8988T (cell line): Measurements from ENCODE around the gene ERF.

ENCODE experiments used
- DNase-seq: peaks from one replicate; pipeline ENCODE4 v3.0.0; 2011

ERF gene

DNA sequence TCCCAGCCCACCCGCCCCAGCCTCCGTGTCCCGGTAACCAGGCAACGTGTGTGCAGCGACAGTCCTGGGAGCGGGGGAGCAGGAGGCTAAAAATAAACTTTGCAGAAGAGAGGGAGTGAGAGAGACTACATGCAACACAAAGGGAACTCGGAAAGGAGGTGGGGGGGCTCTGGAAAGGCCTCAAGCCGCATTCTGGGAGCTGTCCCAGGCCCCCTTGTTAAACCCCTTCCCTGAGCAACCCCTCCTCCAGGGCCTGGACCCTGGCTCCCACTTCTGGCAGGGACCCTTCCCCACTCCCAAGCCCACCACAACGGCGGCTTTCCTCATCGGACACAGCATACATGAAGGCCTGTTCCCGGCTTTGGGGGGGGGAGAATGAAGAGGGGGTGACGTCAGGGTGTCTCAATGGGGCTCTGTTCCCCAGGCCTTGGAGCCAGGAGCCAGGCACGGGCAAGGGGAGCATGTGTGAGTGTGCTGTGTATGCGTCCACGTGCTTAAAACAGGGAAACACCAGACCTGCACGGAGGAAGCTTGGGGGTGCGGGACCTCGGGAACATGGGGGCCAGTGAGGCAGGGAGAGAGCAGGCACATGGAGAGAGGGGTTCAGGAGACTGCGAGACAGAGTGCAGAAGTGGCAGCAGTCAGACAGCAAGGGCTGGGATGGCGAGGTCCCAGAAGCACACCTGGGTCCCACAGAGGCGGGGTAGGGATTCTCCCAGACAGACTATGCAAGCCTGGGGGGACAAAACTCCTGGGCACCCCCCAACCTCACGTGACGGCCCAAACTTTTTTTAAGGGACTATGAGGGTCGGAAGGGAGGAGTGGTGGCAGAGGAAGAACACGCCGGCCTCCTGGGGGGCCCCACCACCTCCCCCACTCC, 2.3 kb downstream of the ERF start:
- DNase-seq, result peak; percentile 18

DNA sequence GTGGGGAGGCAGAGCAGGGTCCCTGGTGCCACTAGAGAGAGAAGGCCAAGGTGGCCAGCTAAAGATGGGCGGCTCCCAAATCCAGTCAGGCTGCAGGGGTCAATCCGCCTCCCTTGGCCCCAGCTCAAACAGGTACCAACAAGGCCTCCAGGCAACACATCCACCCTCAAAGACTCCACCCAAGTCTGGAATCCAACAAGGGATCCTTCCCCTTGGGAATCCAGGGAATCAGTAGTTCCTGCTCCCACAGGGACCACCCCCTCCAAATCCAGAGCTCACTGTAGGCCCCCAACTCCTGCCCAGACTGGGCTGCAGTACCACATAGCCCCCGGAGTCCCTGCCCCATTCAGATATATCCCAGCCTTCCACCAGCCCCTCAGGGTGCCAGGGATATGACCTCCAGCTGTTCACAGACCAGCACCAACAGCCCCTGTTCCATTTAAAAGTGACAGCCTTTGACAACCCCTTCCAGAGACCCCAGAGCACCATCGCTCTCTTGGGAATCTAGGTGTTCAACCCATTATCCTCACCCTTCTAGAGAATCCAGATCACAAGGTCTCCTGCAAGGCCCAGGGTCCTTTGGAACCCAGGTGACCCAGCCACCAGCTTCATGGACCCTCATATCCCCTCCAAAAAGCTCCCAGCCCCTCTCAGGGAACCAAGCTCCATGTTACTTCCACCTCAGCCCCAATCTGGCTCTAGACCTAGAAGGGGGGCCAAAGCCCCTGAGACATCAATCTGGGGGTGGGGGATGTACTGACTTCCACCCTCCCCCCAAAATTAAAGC, 3.2 kb downstream of the ERF start:
- DNase-seq, result peak; percentile 19

DNA sequence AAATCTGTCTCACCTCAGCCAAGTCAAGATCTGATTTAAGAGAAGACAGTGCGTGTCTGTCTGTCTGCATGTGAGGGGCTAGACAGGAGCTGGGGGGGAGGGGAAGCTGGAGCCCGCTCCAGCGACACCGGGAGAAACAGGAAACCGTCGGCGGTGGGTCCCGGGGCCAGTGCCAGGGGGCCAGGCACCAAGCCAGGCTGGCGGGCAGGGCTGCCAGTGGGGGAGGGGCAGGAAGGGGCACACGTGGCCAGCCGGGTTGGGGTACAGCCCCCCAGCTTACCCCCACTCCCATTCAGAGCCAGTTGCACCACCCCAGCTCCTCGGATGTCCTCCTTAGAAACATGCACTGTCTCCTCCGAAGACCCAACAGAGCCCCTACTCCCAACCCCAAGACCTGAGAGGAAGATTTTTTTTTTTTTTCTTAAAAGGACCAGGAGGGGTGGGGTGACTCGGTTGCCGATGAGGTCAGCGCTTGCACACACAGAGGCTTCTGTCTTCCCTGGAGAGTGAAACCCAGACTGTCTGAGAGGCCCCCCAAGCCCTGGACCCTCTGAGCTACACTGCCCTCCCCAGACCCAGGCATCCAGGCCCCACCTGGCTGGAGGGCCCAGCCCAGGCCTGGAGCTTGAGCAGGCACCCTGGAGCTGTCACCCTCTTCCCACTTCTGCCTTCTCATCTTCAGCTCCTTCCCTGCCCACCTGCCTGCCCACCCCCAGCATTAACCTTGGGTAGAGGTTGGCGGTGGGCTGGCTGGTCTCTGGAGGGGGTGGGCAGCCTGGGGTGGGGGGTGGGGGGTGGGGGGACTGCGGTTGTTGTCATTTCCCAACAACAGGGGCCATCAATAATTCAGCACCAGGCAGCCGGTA, 4.0 kb downstream of the ERF start:
- peak; percentile 21 for DNase-seq

DNA sequence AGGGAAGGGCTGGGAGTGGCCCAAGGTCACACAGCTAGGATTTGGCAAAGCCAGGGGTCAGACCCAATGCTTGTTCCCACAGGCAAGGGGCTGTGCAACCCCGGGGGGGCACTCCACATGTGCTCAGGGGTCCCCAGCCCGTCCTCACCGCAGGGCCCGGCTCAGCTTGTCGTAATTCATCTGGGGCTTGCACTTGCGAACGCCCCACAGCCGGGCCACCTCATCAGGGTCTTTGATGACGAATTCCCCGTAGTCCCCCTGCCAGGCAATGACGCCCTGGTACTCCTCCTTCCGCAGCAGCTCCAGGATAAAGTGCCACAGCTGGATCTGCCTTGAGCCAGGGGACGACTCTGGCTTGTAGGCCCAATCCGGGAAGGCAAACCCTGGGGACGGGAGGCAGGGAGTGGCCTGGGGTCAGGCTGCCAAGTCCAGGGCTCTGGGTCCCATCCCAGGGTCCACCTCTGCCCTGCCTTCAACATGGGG, 4.7 kb downstream of the ERF start:
- peak; percentile 4 for DNase-seq

DNA sequence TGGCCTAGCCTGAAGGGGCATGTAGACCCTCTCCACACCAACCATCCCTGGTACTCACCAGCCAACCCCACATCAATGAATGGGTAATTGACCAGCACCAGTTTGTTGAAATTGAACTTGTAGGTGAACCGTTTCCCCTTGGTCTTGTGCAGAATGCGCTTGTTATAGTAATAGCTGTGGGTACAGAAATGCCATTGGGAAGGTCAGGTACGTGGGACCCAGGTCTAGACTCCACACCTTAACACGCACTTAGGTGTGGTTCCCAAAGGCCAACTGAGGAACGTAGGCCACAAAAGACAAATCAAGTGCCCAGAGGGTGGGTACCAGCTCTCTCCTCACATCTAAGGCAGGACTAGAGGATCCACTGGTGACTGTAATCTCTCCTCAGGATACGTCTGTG, 5.2 kb downstream of the ERF start:
- peak; percentile 11 for DNase-seq

DNA sequence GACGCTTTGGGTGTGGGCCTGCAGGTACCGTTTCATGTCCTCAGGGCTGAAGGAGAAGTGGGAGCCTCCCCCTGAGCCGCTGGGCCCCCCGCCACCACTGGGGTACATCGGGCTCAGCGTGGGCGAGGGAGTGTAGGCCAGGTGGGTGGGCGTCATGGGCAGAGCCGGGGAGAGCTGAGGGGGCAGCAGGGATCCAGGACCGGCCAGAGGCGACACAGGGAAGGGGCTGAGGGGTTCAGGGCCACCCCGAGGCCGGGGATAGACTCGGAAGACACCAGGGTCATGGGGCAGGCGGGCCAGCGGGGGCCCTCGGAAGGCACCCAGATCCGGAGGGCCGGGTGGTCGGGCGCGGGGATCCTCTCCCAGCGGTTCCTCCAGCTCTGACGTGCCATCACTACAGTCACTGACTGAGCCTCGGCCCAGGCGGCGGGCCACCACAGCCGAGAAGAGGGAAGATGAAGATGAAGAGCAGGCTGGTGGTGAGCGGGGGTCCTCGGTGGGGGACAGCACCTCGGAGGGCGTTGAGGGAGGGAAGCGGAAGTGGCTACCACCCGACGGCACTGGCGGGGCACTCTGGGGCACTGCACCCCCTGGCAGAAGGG, 5.7 kb downstream of the ERF start:
- DNase-seq, result no peak

DNA sequence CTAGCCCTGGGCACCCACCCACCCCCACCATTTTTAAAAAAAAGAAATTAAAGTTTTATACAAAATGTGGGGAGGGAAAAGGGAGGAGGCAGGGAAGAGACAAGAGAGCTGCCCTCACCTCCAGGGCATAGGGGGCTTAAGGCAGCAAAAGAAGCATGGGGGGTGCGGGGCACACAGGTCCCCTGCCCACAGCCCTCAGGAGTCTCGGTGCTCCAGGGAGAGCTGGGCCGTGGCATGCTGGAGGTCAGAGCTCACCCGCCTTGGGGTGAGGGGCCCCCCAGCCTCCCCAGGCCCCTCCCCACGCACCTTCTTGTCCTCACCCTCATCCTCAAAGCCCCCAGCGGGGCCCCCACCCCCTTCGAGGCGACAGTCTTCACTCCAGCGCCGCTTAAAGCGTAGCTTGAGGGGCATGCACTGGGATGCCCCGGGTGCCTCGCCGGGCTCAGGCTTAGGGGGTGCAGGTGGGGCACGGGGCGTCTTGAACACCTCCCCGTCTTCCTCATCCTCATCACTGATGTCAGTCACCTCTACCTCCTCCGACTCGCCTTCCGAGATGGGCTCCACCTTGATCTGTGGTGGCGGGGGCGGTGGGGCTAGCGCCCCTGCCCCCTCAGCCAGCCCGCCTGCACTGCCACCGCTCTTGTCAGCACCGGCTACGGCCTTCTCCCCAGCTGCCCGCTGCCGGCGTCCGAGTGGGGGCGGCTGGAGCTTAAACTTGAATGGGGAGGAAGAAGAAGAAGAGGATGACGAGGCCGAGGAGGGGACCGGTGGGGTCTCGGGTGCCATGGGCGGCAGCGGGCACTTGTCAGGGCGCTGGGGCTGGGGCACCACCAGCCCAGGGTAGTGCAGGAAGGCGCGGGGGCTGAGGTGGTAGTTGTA, 6.4 kb downstream of the ERF start:
- DNase-seq, result no peak

DNA sequence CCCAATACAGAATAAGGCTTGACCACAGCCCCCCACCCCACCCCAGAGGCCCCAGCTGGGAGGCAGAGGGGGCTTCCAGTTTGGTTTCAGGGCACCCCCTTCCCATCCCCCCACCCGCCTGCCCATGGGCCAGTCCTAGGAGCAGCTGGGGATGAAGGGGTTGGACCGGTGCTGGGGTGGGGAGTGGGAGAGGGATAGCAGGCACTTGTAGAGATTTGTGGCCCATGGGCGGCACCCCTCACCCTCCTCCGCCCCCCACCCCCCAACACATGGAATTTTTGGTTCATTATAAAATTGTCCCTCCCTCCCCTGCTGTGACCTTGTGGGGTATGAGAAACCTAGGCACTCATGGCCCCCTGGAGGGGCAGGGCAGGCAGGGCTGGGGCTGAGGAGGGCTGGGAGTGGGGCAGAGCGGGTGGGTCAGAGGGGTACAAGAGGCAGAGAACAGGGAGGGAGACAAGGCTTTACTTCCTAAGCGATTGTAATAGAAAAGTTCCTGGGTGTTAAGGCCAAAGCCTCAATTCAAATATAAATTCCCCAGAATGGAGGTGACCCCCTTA, 7.2 kb downstream of the ERF start:
- no peak for DNase-seq

DNA sequence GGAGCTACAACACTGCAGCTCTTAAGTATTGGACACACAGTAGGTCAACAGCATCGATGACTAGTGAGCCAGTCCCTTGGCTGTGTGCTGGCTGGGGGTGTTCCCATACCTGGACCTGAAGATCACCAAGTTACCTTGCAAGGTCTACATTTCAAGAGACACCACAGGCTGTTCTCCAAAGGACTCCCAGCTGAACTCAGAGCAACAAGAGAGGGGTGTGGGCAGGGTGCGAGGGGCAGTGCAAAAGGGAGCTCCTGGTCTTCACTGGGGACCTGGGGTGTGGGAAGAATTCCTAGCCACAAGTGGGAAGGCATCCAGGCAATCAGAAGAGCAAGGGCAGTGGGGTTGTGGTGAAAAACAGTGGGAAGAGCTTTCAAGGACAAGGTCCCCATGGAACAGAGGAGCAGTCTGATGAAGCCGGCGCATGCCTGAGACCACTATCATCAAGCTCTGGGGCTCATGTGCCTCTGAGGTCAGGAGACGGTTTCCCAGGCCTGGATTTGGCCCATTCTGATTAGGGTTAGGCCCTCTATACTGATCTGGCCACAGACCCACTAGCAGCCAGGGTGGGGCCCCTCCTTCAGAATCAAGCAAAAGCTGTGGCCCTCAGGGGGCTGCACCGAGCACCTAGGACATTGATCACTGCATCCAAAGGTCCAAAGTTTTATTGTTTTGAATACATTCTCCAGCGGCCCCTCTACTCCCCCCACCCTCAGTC, 7.8 kb downstream of the ERF start:
- no peak for DNase-seq

DNA sequence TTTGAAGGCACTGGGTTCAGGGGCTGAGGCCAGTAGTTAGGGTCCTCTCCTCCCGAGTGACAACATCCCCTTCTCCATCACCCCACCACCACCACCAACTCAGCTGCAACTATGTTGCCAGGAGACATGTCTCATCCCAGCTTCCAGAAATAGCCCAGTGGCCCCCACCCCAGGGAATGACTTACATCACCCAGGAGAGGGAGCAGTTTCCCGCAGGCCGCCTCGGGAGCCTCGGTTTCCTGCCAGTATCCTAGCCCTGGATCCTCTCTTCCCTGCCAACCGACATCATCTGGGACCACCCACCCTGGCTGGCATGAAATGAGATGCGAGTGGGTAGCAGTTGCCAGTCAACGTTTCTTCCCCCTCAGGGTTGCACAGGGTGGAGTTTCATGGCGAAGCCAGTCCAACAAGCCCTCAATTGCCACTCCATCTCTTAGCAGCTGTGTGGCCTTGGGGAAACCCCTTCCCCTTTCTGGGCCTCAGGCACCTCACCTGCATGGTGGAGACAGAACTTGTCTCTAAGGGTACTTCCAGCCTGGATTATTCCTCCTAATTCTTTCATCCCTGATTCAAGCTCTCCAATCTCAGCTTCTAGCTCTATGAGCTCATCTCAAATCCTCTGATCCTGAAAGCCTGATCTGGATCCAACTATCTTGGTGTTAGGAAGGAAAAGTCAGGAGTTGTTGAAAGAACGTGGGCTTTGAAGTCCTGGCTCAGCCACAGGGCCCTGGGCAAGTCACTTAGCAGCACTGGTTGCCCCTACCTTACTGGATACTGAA, 8.6 kb downstream of the ERF start:
- peak; percentile 84 for DNase-seq

DNA sequence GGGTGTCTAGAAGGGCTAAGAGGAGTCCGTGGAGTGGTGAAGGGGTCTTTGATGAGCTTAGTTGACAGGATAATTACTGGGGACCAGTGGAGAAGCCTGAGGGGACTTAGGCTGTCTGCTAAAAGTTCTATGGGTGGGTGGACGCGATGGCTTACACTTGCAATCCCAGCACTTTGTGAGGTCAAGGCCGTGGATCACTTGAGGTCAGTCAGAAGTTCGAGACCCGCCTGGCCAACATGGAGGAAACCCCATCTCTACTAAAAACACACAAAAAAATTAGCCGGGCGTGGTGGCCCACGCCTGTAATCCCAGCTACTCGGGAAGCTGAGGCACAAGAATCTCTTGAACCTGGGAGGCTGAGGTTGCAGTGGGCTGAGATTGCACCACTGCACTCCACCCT, 9.7 kb downstream of the ERF start:
- no peak for DNase-seq

DNA sequence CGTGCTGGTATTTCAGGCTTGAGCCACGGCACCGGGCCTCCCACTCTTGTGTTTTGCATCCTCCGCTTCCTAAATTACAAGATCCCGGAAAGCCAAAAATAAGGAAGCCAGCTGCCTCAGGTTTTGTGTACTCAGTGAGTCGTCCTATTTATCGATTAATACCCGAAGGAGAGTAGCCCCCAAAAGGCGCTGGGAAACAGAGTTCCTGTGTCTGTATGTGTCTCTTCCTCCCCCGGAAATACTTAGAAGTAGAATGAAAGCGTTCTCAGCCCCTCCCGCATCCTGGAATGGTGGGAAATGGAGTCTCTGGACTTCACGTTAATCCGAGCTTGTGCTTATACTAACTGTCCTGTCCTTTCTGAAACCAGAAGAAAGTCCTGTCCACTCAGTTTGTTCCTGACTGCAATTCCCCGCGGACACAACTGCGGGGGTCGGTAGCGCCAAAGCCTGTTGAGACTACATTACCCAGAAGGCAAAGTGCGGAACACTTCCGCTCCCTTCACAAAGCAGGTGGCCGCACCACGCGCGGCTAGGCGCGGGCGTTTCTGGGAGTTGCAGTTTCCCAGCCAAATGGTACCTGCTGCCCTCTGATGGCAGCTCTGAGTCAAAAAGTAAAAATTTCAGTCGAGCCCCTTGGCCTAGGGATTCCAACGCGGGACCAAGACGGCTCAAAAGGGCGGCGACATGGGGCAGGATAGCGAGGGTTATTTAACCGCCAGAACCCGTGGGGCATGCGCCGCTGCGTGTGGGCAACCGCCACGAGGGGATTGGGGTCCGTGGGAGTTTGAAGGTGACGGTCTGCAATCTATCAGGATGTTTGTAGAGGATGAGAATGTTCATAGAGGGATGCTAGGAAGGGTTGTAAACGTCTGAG, 10.3 kb downstream of the ERF start:
- DNase-seq, result peak; percentile 68

DNA sequence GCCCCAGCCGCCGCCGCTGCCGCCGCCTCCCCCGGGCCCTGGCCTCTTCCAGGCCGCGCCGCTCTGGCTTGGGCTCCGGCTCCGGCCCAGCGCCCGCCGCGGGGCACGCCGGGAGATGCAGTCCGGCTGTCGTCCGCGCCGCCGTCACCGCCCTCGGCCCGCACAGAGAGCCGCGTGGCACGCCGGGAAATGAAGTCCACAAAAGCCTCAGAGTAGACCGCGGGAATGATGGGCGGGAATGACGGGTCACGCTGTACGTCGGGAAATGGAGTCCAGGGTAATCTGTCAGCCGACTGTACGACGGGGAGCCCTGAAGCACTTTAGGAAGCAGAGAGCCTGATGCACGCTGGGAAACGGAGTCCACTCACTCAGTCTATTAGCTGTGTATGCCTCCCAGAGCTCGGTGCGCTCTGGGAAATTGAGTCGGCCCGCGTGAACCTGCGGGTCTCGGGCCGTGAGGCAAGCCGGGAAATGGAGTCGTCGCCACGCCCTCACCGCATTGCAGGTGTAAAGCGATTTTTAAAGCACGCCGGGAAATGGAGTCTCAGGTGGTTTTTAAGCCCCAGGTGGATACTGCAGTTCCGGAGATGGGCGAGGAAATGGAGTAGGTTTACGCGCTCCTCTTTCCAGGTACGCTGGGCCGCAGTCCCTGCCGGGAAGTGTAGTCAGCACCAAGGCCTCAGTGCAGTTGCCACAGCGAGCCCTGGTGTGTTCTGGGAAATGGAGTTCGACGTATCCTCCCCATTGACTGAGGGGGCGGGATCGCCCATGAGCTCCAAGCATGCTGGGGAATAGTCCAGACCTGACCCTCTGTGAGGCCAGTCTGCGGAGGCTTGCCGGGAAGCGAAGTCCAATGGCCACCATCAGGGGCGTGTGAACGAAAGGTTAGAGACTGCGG, 12.2 kb downstream of the ERF start, which contains the start of gene GSK3A:
TSS of gene GSK3A (minus strand) at position 91 of the 898 bp plus-strand sequence. CDS start 137 bp downstream, outside the sequence.
- DNase-seq, result peak; percentile 75

DNA sequence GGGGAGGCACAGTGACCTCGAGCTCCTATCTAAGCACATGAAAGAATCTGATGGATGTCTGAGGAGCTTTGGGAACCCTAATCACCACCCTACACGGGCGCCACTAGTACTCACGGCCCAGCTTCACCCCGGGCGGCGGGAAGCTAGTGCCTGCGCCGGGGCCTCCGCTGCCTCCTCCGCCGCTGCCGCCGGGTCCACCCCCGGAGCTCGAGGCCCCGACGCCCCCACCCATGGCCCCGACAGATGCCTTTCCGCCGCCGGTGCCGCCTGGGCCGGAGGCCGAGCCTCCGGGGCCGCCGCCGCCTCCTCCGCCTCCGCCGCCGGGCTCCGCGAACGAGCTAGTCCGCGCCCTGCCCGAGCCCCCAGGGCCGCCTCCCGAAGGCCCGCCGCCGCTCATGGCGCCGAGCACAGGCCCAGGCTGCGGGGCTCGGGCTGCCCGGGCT, 12.8 kb downstream of the ERF start:
- no peak for DNase-seq

DNA sequence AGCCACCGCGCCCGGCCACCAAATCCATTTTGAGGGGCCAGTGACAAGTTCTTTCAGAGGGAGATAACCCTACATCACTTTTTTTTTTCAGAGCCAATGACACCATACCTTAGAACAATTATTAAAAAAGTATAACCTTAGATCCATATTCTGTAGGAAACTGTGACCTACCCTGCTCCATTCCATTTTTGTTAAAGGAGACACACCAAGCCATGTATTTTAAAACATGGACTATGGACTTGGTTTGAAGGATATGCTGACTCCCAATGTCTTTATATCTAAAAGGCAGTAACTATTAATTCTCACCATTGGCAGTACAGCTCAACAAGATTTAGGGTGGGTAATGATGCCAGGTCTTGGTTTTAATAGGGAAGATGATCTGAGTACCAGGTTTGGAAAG, 13.6 kb downstream of the ERF start:
- no peak for DNase-seq

DNA sequence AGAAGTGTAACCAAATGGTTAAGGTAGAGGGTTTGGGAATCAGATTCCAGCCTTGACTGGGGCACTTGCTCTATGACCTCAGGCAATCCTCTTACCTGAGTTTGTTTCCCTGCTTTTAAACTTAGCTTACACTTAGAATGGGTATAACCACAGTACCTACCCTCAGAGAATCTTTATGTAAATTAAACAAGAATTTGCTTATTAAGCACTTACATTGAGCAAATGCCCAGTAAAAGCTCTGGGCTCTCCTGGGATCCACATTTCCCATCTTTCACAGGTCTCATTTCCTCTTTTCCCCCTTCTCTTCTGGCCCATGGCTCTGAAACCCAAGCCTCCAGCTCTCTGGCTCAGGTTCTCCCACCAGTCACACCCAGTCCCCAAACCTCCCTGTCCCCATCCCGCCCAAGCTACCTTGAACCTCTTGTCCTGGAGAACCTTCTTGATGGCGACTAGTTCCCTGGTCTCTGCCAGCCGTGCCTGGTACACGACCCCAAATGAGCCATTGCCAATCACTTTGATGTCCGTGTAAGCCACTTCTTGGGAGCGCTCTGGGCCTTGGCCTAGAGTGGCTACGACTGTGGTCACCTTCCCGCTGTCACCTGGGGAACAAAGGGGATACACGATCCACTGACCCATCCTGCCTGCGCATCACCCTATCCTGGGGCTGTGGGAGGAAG, 15.2 kb downstream of the ERF start:
- DNase-seq, result no peak

DNA sequence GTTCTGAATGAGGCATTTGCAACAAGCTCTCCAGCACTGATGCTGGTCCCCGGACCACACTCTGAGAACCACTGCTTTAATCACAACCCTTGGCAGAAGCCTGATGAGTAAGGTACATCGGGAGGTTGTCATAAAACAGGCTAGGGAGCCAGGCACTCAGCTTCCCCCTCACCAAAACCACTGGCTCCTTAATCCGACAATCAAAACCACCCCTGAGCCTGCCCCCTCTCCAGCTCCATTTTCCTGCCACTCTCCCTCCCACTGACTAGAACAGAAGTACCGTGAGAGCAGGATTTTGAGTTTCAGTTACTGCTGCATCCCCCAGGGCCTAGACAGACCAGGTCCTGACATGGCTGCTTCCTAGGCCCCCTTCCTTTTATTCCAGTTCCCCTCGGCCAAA, 19.7 kb downstream of the ERF start:
- DNase-seq, result no peak
